Keratinocyte (primary cell): ENCODE data around the gene ITIH6.

Source experiments
- EZH2 ChIP-seq: IDR thresholded peaks from one replicate; pipeline ENCODE4 v1.6.1; 2012; ENCODE audit warnings: inconsistent platforms, mild to moderate bottlenecking, low read length, moderate library complexity
- TF ChIP-seq, protein P1 (sequence below), 3 experiments: IDR thresholded peaks in 1 of 3; conservative IDR thresholded peaks in 1 of 3; optimal IDR thresholded peaks in 1 of 3; 2 replicates in 2 of 3; 3 replicates in 1 of 3; pipeline versions ENCODE3 to v1.5.1; 2011; ENCODE audit warnings: low read length in 3 of 3, mild to moderate bottlenecking in 3 of 3, moderate library complexity in 2 of 3, control low read depth in 1 of 3, inconsistent platforms in 1 of 3; ENCODE audit not compliant: insufficient read depth in 2 of 3; ENCODE audit errors: extremely low read depth in 1 of 3

DNA sequence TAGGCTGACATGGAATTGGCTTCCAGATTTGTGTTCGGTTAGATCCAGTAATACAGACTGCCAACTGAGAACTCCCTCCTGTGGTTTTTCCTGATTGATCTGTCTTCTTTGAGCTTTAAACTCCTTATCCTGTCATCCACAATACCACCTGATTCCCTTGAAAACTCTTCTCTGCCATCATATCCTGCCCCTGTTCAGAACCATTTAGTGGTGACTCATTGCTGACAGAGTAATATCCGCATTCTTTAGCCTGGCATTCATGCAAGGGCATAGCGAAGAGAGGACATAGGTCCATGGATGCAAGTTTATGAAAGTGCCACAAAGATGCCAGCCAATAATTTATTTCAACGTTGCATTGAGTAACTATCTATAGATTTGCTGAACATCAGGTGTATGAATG is 76.6 kb downstream of the ITIH6 start:
- TF ChIP-seq, protein P1, sequence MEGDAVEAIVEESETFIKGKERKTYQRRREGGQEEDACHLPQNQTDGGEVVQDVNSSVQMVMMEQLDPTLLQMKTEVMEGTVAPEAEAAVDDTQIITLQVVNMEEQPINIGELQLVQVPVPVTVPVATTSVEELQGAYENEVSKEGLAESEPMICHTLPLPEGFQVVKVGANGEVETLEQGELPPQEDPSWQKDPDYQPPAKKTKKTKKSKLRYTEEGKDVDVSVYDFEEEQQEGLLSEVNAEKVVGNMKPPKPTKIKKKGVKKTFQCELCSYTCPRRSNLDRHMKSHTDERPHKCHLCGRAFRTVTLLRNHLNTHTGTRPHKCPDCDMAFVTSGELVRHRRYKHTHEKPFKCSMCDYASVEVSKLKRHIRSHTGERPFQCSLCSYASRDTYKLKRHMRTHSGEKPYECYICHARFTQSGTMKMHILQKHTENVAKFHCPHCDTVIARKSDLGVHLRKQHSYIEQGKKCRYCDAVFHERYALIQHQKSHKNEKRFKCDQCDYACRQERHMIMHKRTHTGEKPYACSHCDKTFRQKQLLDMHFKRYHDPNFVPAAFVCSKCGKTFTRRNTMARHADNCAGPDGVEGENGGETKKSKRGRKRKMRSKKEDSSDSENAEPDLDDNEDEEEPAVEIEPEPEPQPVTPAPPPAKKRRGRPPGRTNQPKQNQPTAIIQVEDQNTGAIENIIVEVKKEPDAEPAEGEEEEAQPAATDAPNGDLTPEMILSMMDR (optimal IDR thresholded peaks at IDR 0.05 in 1 of 3, IDR thresholded peaks at IDR 0.05 in 1 of 3, conservative IDR thresholded peaks at IDR 0.05 in 1 of 3; ENCODE audit: extremely low read depth in 1 of 3, insufficient read depth in 2 of 3, low read length in 3 of 3) = no peak
- no peak for TF ChIP-seq EZH2
